ENCODE results near the gene C2orf72.

DNA sequence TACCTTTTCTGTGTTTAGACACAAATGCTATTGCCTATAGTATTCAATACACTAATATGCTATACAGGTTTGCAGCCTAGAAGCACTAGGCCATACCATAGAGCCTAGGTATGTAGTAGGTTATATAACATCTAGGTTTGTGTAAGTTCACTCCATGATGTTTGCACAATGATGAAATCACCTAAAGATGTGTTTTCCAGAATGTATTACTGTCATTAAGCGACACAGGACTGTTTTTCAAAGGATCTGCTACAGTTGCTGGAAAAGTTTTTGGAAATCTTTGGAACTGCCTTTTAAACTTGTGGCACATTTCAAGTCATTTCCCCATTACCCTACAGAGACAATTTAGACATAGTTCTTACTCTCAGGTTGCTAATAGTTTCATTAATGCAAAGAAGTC, 28.6 kb downstream of the C2orf72 start:
- TF ChIP-seq, protein P1, sequence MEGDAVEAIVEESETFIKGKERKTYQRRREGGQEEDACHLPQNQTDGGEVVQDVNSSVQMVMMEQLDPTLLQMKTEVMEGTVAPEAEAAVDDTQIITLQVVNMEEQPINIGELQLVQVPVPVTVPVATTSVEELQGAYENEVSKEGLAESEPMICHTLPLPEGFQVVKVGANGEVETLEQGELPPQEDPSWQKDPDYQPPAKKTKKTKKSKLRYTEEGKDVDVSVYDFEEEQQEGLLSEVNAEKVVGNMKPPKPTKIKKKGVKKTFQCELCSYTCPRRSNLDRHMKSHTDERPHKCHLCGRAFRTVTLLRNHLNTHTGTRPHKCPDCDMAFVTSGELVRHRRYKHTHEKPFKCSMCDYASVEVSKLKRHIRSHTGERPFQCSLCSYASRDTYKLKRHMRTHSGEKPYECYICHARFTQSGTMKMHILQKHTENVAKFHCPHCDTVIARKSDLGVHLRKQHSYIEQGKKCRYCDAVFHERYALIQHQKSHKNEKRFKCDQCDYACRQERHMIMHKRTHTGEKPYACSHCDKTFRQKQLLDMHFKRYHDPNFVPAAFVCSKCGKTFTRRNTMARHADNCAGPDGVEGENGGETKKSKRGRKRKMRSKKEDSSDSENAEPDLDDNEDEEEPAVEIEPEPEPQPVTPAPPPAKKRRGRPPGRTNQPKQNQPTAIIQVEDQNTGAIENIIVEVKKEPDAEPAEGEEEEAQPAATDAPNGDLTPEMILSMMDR (IDR thresholded peaks at IDR 0.05; ENCODE audit: insufficient read depth, low read depth, low read length) = no peak
- TF ChIP-seq EZH2 (IDR thresholded peaks at IDR 0.05; ENCODE audit: insufficient read depth, low read length) = no peak

Measured in astrocyte (in vitro differentiated cells and primary cell).